ENCODE measurements around the gene DYSF. TPM values are rescaled to one million over a fixed set of nuclear protein-coding genes. Genes with fewer than 3 reads are reported as not detected.

DYSF gene
- total RNA-seq, 2 experiments from 2014 or later: not detected

GRCh38 chr2:71466301-71467179 is 13.2 kb downstream of the DYSF start:
- Histone ChIP-seq H3K4me2 (ENCODE audit: low read length) (no peak overlapping the region), H3K79me2 (ENCODE audit: insufficient read depth, low read depth, low read length) (no peaks in the 10 kb centered on the region), H3K9me3 (ENCODE audit: low read length) (no peaks in the 10 kb centered on the region), H3K36me3 (ENCODE audit: insufficient read depth, low read length) (no peaks in the 10 kb centered on the region), H3K27ac (ENCODE audit: low read depth, low read length, poor library complexity, severe bottlenecking) (no peak overlapping the region), H4K20me1 (ENCODE audit: insufficient read depth, low read length) (no peaks in the 10 kb centered on the region), H3K4me3 (ENCODE audit: low read depth, low read length, poor library complexity, severe bottlenecking) (no peak overlapping the region), H3K9me2 (ENCODE audit: insufficient read depth, low read length) (no peaks in the 10 kb centered on the region), H2AFZ (ENCODE audit: low read length) (no peak overlapping the region), H3K4me1 (ENCODE audit: insufficient read depth, low read length, poor library complexity, severe bottlenecking) (no peaks in the 10 kb centered on the region)
- no peak for DNase-seq (ENCODE audit: low spot score)
- intact Hi-C loops (cut with micrococcal nuclease; ENCODE audit: unreplicated experiment): loop anchor here (10.0 kb wide), 1 partner anchor 48 kb away; no protein-coding TSS in a partner anchor
- BruUV-seq (replicated peaks): no TSS peak
- ChIA-PET POLR2A (no interaction called here), CTCF (ENCODE audit: unreplicated experiment) (no interaction called here)
- no peak for TF ChIP-seq EZH2phosphoT487 (IDR thresholded peaks at IDR 0.05; ENCODE audit: borderline replicate concordance, low read depth, low read length)
- no peak for TF ChIP-seq CTCF (conservative IDR thresholded peaks at IDR 0.05; ENCODE audit: low read length)

- TF ChIP-seq EZH2phosphoT487 (IDR thresholded peaks at IDR 0.05; ENCODE audit: borderline replicate concordance, low read depth, low read length): no peak
- TF ChIP-seq CTCF (conservative IDR thresholded peaks at IDR 0.05; ENCODE audit: low read length): no peak
- Histone ChIP-seq H3K9me2 (ENCODE audit: insufficient read depth, low read length) (no peaks in the 10 kb centered on the region), H3K27ac (ENCODE audit: low read depth, low read length, poor library complexity, severe bottlenecking) (no peak overlapping the region), H3K79me2 (ENCODE audit: insufficient read depth, low read depth, low read length) (no peaks in the 10 kb centered on the region), H2AFZ (ENCODE audit: low read length) (no peak overlapping the region), H3K9me3 (ENCODE audit: low read length) (no peaks in the 10 kb centered on the region), H3K4me3 (ENCODE audit: low read depth, low read length, poor library complexity, severe bottlenecking) (no peak overlapping the region), H3K36me3 (ENCODE audit: insufficient read depth, low read length) (no peaks in the 10 kb centered on the region), H3K4me2 (ENCODE audit: low read length) (no peak overlapping the region), H4K20me1 (ENCODE audit: insufficient read depth, low read length) (no peaks in the 10 kb centered on the region), H3K4me1 (ENCODE audit: insufficient read depth, low read length, poor library complexity, severe bottlenecking) (no peaks in the 10 kb centered on the region)
- ChIA-PET POLR2A (no interaction called here), CTCF (ENCODE audit: unreplicated experiment) (no interaction called here)
- DNase-seq (ENCODE audit: low spot score): no peak
- BruUV-seq (replicated peaks): no TSS peak
- intact Hi-C loops (cut with micrococcal nuclease; ENCODE audit: unreplicated experiment): loop anchor here (10.0 kb wide), 1 partner anchor 48 kb away; no protein-coding TSS in a partner anchor
Measured at GRCh38 chr2:71467180-71467815, 13.9 kb downstream of the DYSF start.
